GM12878 (cell line): ENCODE data around the gene DDAH1. TPM values are rescaled to one million over a fixed set of nuclear protein-coding genes. Genes with fewer than 3 reads are reported as not detected.

ENCODE experiments used
- ATAC-seq: fragments of 200-7000 bp; cut with Tn5 transposase; 3 replicates; pipeline ENCODE4 v1.9.1; 2020; ENCODE audit warnings: mild to moderate bottlenecking, moderate library complexity
- BruUV-seq: library from RNA; stranded (reverse); fragments of 400-500 nt; replicated peaks from 2 replicates; lab custom pipeline; 2021; lab: Mats Ljungman, UMichigan
- CTCF ChIA-PET: fragments of 300-600 bp; sonication (Branson Sonifier 250); formaldehyde crosslinking; extraction: SDS; loops from one replicate; lab custom pipeline; 2021; ENCODE audit warnings: inconsistent platforms; lab: Yijun Ruan, JAX
- POLR2A ChIA-PET: fragments of 350-600 bp; formaldehyde crosslinking; extraction: SDS; loops from one replicate; lab custom pipeline; 2021; ENCODE audit warnings: inconsistent platforms; lab: Charles Lee
- RAD21 ChIA-PET: fragments of 300-600 bp; sonication (Branson Sonifier 250); formaldehyde crosslinking; loops from one replicate; lab custom pipeline; 2023; ENCODE audit warnings: antibody characterized with exemption; ENCODE audit not compliant: unreplicated experiment; lab: Charles Lee
- SMC1A ChIA-PET: fragments of 300-600 bp; sonication (Branson Sonifier 250); formaldehyde crosslinking; loops from one replicate; lab custom pipeline; 2023; ENCODE audit not compliant: unreplicated experiment, uncharacterized antibody; lab: Charles Lee
- DNase-seq: peaks from one replicate; pipeline ENCODE4 v3.0.0-alpha.2; 2011; ENCODE audit warnings: low read depth, low spot score
- FAIRE-seq: peaks from 3 replicates; lab custom pipeline; 2011; peaks lifted over from hg19 to GRCh38; lab: Jason Lieb, UNC
- H2AFZ ChIP-seq: 2 replicates; pipeline ENCODE4 v1.6.0; 2011; ENCODE audit warnings: low read depth, low read length, control low read depth; ENCODE audit not compliant: control insufficient read depth
- H3K27ac ChIP-seq: 2 replicates; pipeline ENCODE4 v1.5.1; 2011; ENCODE audit warnings: control low read depth; ENCODE audit not compliant: control insufficient read depth, insufficient read depth
- H3K27me3 ChIP-seq, 2 experiments: replicated peaks in 1 of 2; 2 replicates each; pipeline versions ENCODE4 v1.6.0 to v1.6.1; 2011; ENCODE audit warnings: low read length in 1 of 2; ENCODE audit not compliant: control insufficient read depth in 2 of 2, insufficient read depth in 2 of 2
- H3K36me3 ChIP-seq, 2 experiments: 2 replicates each; pipeline ENCODE4 v1.5.1; 2011; ENCODE audit warnings: low read length in 1 of 2; ENCODE audit not compliant: control insufficient read depth in 2 of 2, insufficient read depth in 2 of 2
- H3K4me1 ChIP-seq: 2 replicates; pipeline ENCODE4 v1.6.1; 2011; ENCODE audit warnings: mild to moderate bottlenecking, low read length, moderate library complexity, mixed read lengths; ENCODE audit not compliant: control insufficient read depth, insufficient read depth
- H3K4me2 ChIP-seq: 2 replicates; pipeline ENCODE4 v1.6.0; 2011; ENCODE audit warnings: control low read depth; ENCODE audit not compliant: control insufficient read depth, insufficient read depth
- H3K4me3 ChIP-seq: fragments of 200-600 bp; sonication (generic); 2 replicates; pipeline ENCODE4 v1.5.1; 2016
- H3K79me2 ChIP-seq: 2 replicates; pipeline ENCODE4 v1.6.0; 2011; ENCODE audit warnings: low read length; ENCODE audit not compliant: control insufficient read depth, insufficient read depth
- H3K9ac ChIP-seq: 2 replicates; pipeline ENCODE4 v1.8.0; 2011; ENCODE audit warnings: low read length, control low read depth, mixed read lengths; ENCODE audit not compliant: control insufficient read depth, insufficient read depth
- H3K9me3 ChIP-seq: replicated peaks from 3 replicates; pipeline ENCODE4 v1.5.1; 2011; ENCODE audit warnings: mild to moderate bottlenecking, low read length; ENCODE audit not compliant: control insufficient read depth, insufficient read depth
- H4K20me1 ChIP-seq: 2 replicates; pipeline ENCODE4 v1.6.0; 2011; ENCODE audit not compliant: control insufficient read depth, insufficient read depth
- BCLAF1 ChIP-seq: fragments of 450-650 bp; IDR thresholded peaks from 2 replicates; pipeline ENCODE4 v1.6.1; 2017; ENCODE audit warnings: antibody characterized with exemption, mild to moderate bottlenecking, moderate library complexity
- IKZF2 ChIP-seq, 2 experiments: fragments of 450-650 bp; IDR thresholded peaks; 2 replicates each; pipeline ENCODE4 v1.6.1; 2017; ENCODE audit warnings: mild to moderate bottlenecking in 2 of 2, moderate library complexity in 2 of 2
- KLF5 ChIP-seq: fragments of 450-650 bp; IDR thresholded peaks from 2 replicates; pipeline ENCODE4 v1.6.1; 2014; ENCODE audit warnings: mild to moderate bottlenecking; ENCODE audit not compliant: partially characterized antibody
- RUNX3 ChIP-seq: IDR thresholded peaks from 2 replicates; pipeline ENCODE4 v1.6.1; 2012; ENCODE audit warnings: low read length, inconsistent platforms
- SIN3A ChIP-seq: IDR thresholded peaks from 2 replicates; pipeline ENCODE4 v1.6.1; 2012; ENCODE audit warnings: low read depth, low read length, improper control_type of control experiment
- USF1 ChIP-seq: IDR thresholded peaks from 2 replicates; pipeline ENCODE4 v1.6.1; 2011; ENCODE audit warnings: borderline replicate concordance, low read depth, mild to moderate bottlenecking, moderate library complexity, mixed read lengths, low read length; ENCODE audit not compliant: insufficient read depth; ENCODE audit errors: extremely low read length
- USF2 ChIP-seq: IDR thresholded peaks from 2 replicates; pipeline ENCODE4 v1.6.1; 2011; ENCODE audit warnings: low read depth, low read length, improper control_type of control experiment, borderline replicate concordance
- ZZZ3 ChIP-seq: IDR thresholded peaks from 2 replicates; pipeline ENCODE4 v1.6.1; 2011; ENCODE audit warnings: low read depth; ENCODE audit not compliant: control insufficient read depth, insufficient read length
- WGBS: methylation state at CpG from one replicate; pipeline ENCODE4 v1.1.6; 2016; ENCODE audit warnings: low lambda C conversion rate; ENCODE audit not compliant: insufficient replicate concordance, insufficient coverage; ENCODE audit errors: missing lambda C conversion rate; 5-methylcytosine and 5-hydroxymethylcytosine counted together
- in situ Hi-C: fragments of 300-500 bp; cut with MboI; formaldehyde crosslinking; loops from 9 replicates; pipeline ENCODE4 v1.14.3; 2018; ENCODE audit warnings: mixed read lengths
- intact Hi-C: fragments of 100-400 bp; cut with micrococcal nuclease; formaldehyde crosslinking; loops from one replicate; pipeline ENCODE4 v1.14.2; 2022; ENCODE audit not compliant: unreplicated experiment
- polyA plus RNA-seq, 11 experiments: library from polyadenylated mRNA; depleted of rRNA in 4 of 11; unstranded in 6 of 11; stranded (reverse) in 5 of 11; fragments of >200 nt; fragmentation: Nextera tagmentation in 4 of 11; fragmentation: Illumina TruSeq in 1 of 11; extraction: Ambion mirVana in 4 of 11; extraction: Trizol in 1 of 11; gene quantifications; 1 replicate in 1 of 11; 2 replicates in 10 of 11; pipeline versions ENCODE4 v1.2.1 to v1.2.3, GENCODE V29; 2011 to 2016; ENCODE audit warnings: inconsistent platforms in 2 of 11, missing spikeins in 2 of 11, low read depth in 1 of 11
- total RNA-seq, 4 experiments: library from RNA; depleted of rRNA in 3 of 4; stranded (reverse); fragments of >200 nt in 3 of 4; fragmentation: Illumina TruSeq in 1 of 4; extraction: Trizol in 1 of 4; gene quantifications; 2 replicates each; pipeline versions ENCODE4 v1.2.1 to v1.2.3, GENCODE V29; 2013 to 2021
- TF ChIP-seq, protein P1 (sequence below): IDR thresholded peaks from 2 replicates; pipeline ENCODE4 v1.6.1; 2012; ENCODE audit warnings: low read depth, low read length, improper control_type of control experiment

DDAH1 gene
- total and polyA plus RNA-seq, 10 of the 15 experiments (the other 5 are each of a cell fraction or from before 2014, with no cell fraction given), result 0.07 to 0.88 (median 0.27) TPM; not detected in 6

DNA sequence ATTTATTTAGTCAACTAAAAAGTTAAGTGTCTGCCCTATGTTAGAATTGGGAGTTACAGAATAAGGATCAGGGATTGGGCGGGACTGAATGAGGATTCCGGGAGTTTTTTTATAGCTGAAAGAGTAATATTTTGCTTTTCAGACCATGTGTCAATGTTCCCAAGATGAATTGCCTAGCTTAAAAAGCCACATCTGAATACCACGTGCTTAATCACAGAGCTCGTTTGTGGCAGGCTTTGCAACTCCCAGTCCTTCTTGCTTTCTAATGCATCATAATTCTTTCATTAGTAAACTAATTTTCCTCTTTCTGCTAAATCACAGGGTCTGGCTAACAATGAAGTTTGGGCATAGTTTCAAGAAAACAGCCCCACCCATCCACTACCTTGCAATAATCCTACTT, 184.3 kb downstream of the DDAH1 start:
- H3K9me3 ChIP-seq, result no peaks in the 10 kb centered on the region
- SMC1A ChIA-PET, result interaction anchor here (1.1 to 11.2 kb wide), 2 partner anchors 16 to 21 kb away, joined by 3 to 110 read pairs; partner anchors contain the start of gene C1orf52
- H3K36me3 ChIP-seq, result no peaks in the 10 kb centered on the region
- POLR2A ChIA-PET, result no interaction called here
- H3K79me2 ChIP-seq, result peaks cover 10% of the 10 kb centered on the region
- no TSS peak for BruUV-seq
- no peak overlapping the region for H2AFZ ChIP-seq
- DNase-seq (no peak), FAIRE-seq (no peak), ATAC-seq (no peak)
- no peak overlapping the region for H3K27ac ChIP-seq
- H3K27me3 ChIP-seq, result no peaks in the 10 kb centered on the region
- WGBS, result 86% methylated on average over 4 of the region's 4 CpGs
- H3K4me2 ChIP-seq, result no peak overlapping the region
- no peak overlapping the region for H3K9ac ChIP-seq
- H3K4me1 ChIP-seq, result peaks cover 4% of the 10 kb centered on the region
- in situ Hi-C loops (no loop called here), intact Hi-C loops (no loop called here)
- H3K4me3 ChIP-seq, result no peak overlapping the region
- CTCF ChIA-PET, result interaction anchor here (0.5 to 1.4 kb wide), 3 partner anchors 21 to 30 kb away, joined by 3 to 4 read pairs (median 4); partner anchors contain the start of gene C1orf52
- H4K20me1 ChIP-seq, result no peaks in the 10 kb centered on the region
- RAD21 ChIA-PET, result no interaction called here
- no peak for TF ChIP-seq USF2
- TF ChIP-seq KLF5, result no peak
- TF ChIP-seq IKZF2 (IDR thresholded peaks at IDR 0.05), result no peak
- TF ChIP-seq RUNX3, result no peak

- Histone ChIP-seq H4K20me1 (no peaks in the 10 kb centered on the region), H3K79me2 (peaks cover 21% of the 10 kb centered on the region), H3K36me3 (no peaks in the 10 kb centered on the region), H3K4me3 (no peak overlapping the region), H2AFZ (peak overlapping the region; percentile 52), H3K9ac (no peak overlapping the region), H3K27me3 (no peaks in the 10 kb centered on the region), H3K4me2 (peak overlapping the region; percentile 49; the same call in 1 of the 2 replicates), H3K9me3 (no peaks in the 10 kb centered on the region), H3K4me1 (peaks cover 4% of the 10 kb centered on the region), H3K27ac (no peak overlapping the region)
- no peak for DNase-seq
- RAD21 ChIA-PET, result no interaction called here
- no peak for FAIRE-seq
- POLR2A ChIA-PET, result no interaction called here
- in situ Hi-C loops, result loop anchor here (10.0 kb wide), 1 partner anchor 705 kb away; the partner anchor contains the start of gene CTBS
- CTCF ChIA-PET, result interaction anchor here (1.0 to 10.6 kb wide), 4 partner anchors 12 to 28 kb away, joined by 4 to 229 read pairs (median 4); partner anchors contain the start of gene C1orf52
- SMC1A ChIA-PET, result interaction anchor here (11.2 kb wide), 1 partner anchor 20 kb away, joined by 110 read pairs; the partner anchor contains the start of gene C1orf52
- ATAC-seq, result no peak
- 58% methylated on average over 10 of the region's 10 CpGs for WGBS
- no TSS peak for BruUV-seq
- intact Hi-C loops, result no loop called here
- TF ChIP-seq USF1, result no peak
- TF ChIP-seq BCLAF1, result no peak
- TF ChIP-seq, protein P1, sequence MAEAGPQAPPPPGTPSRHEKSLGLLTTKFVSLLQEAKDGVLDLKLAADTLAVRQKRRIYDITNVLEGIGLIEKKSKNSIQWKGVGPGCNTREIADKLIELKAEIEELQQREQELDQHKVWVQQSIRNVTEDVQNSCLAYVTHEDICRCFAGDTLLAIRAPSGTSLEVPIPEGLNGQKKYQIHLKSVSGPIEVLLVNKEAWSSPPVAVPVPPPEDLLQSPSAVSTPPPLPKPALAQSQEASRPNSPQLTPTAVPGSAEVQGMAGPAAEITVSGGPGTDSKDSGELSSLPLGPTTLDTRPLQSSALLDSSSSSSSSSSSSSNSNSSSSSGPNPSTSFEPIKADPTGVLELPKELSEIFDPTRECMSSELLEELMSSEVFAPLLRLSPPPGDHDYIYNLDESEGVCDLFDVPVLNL, result no peak
- TF ChIP-seq SIN3A, result no peak
- TF ChIP-seq ZZZ3, result no peak
Observed at GRCh38 chr1:85279458-85280080, 185.4 kb downstream of the DDAH1 start.
